IMR-90 (cell line): ENCODE measurements around the gene LYSMD4. TPM values are rescaled to one million over a fixed set of nuclear protein-coding genes. Genes with fewer than 3 reads are reported as not detected.

Experiments used
- ATAC-seq: fragments of 200-7000 bp; cut with Tn5 transposase; 2 replicates; pipeline ENCODE4 v1.9.1; 2020; ENCODE audit warnings: low read depth, mild to moderate bottlenecking, moderate library complexity
- BruUV-seq: library from RNA; stranded (reverse); fragments of 400-500 nt; replicated peaks from 2 replicates; lab custom pipeline; 2021; lab: Mats Ljungman, UMichigan
- CTCF ChIA-PET: fragments of 300-600 bp; formaldehyde crosslinking; extraction: SDS; loops from one replicate; lab custom pipeline; 2021; ENCODE audit warnings: antibody characterized with exemption; lab: Yijun Ruan, JAX
- POLR2A ChIA-PET: fragments of 300-600 bp; sonication (Branson Sonifier 250); formaldehyde crosslinking; loops from one replicate; lab custom pipeline; 2022; ENCODE audit warnings: antibody characterized with exemption; ENCODE audit not compliant: unreplicated experiment; lab: Charles Lee
- DNase-seq: peaks from one replicate; pipeline ENCODE4 v3.0.0; 2013
- H2AFZ ChIP-seq: replicated peaks from 2 replicates; pipeline ENCODE3; 2013; ENCODE audit warnings: low read length, mild to moderate bottlenecking; ENCODE audit not compliant: poor library complexity
- H2AK5ac ChIP-seq: 2 replicates; pipeline ENCODE4 v1.6.1; 2013; ENCODE audit warnings: low read depth, low read length, inconsistent platforms
- H2AK9ac ChIP-seq: replicated peaks from 2 replicates; pipeline ENCODE3; 2013; ENCODE audit warnings: mild to moderate bottlenecking, low read depth, low read length, moderate library complexity; ENCODE audit not compliant: poor library complexity
- H2BK120ac ChIP-seq: 2 replicates; pipeline ENCODE4 v1.6.1; 2013; ENCODE audit warnings: low read depth, low read length, inconsistent platforms
- H2BK15ac ChIP-seq: 3 replicates; pipeline ENCODE4 v1.6.1; 2013; ENCODE audit warnings: low read depth, low read length, inconsistent platforms
- H2BK20ac ChIP-seq: 2 replicates; pipeline ENCODE4 v1.6.1; 2013; ENCODE audit warnings: low read depth, mild to moderate bottlenecking, inconsistent platforms, low read length, moderate library complexity
- H2BK5ac ChIP-seq: 2 replicates; pipeline ENCODE4 v1.6.1; 2013; ENCODE audit warnings: mild to moderate bottlenecking, low read depth, low read length, inconsistent platforms; ENCODE audit not compliant: poor library complexity, severe bottlenecking
- H3K14ac ChIP-seq: replicated peaks from 2 replicates; pipeline ENCODE4 v1.6.1; 2013; ENCODE audit warnings: low read depth, low read length, inconsistent platforms
- H3K18ac ChIP-seq: 2 replicates; pipeline ENCODE4 v1.6.1; 2013; ENCODE audit warnings: low read depth, low read length, control low read depth
- H3K23ac ChIP-seq: 2 replicates; pipeline ENCODE4 v1.6.1; 2013; ENCODE audit warnings: low read depth, low read length, inconsistent platforms
- H3K27ac ChIP-seq: 2 replicates; pipeline ENCODE4 v1.5.1; 2013; ENCODE audit warnings: mild to moderate bottlenecking, control low read depth, low read length; ENCODE audit not compliant: insufficient read depth
- H3K27me3 ChIP-seq: 2 replicates; pipeline ENCODE4 v1.6.1; 2013; ENCODE audit warnings: low read length; ENCODE audit not compliant: control insufficient read depth, insufficient read depth
- H3K36me3 ChIP-seq: 2 replicates; pipeline ENCODE4 v1.6.1; 2013; ENCODE audit warnings: low read length, mixed read lengths; ENCODE audit not compliant: control insufficient read depth, insufficient read depth
- H3K4ac ChIP-seq: 2 replicates; pipeline ENCODE4 v1.6.1; 2013; ENCODE audit warnings: low read depth, low read length, inconsistent platforms
- H3K4me1 ChIP-seq: 2 replicates; pipeline ENCODE4 v1.6.1; 2013; ENCODE audit warnings: low read length, mixed read lengths; ENCODE audit not compliant: control insufficient read depth, insufficient read depth
- H3K4me2 ChIP-seq: 2 replicates; pipeline ENCODE4 v1.6.1; 2013; ENCODE audit warnings: low read depth, mild to moderate bottlenecking, control low read depth, low read length, moderate library complexity
- H3K4me3 ChIP-seq: 2 replicates; pipeline ENCODE4 v1.5.1; 2013; ENCODE audit warnings: low read depth, mild to moderate bottlenecking, control low read depth, low read length, moderate library complexity; ENCODE audit not compliant: insufficient read depth
- H3K56ac ChIP-seq: 2 replicates; pipeline ENCODE4 v1.6.1; 2013; ENCODE audit warnings: low read length, inconsistent platforms; ENCODE audit not compliant: insufficient read depth; ENCODE audit errors: extremely low read depth
- H3K79me1 ChIP-seq, 2 experiments: 2 replicates each; pipeline ENCODE4 v1.6.1; 2013; ENCODE audit warnings: low read length in 2 of 2, inconsistent platforms in 1 of 2, low read depth in 1 of 2
- H3K9ac ChIP-seq: 2 replicates; pipeline ENCODE4 v1.6.1; 2013; ENCODE audit warnings: low read depth, low read length, control low read depth
- H3K9me1 ChIP-seq: 2 replicates; pipeline ENCODE4 v1.6.1; 2013; ENCODE audit warnings: low read length, inconsistent platforms; ENCODE audit not compliant: insufficient read depth
- H3K9me3 ChIP-seq: 2 replicates; pipeline ENCODE4 v1.6.1; 2013; ENCODE audit warnings: low read length; ENCODE audit not compliant: control insufficient read depth, insufficient read depth
- H4K20me1 ChIP-seq: 2 replicates; pipeline ENCODE4 v1.6.1; 2013; ENCODE audit warnings: low read length, inconsistent platforms; ENCODE audit not compliant: insufficient read depth
- H4K5ac ChIP-seq: 2 replicates; pipeline ENCODE4 v1.6.1; 2013; ENCODE audit warnings: mild to moderate bottlenecking, low read depth, low read length, control low read depth
- H4K8ac ChIP-seq, 2 experiments: 2 replicates each; pipeline ENCODE4 v1.6.1; 2013; ENCODE audit warnings: low read depth in 2 of 2, low read length in 2 of 2, control low read depth in 1 of 2, inconsistent platforms in 1 of 2
- H4K91ac ChIP-seq: 2 replicates; pipeline ENCODE4 v1.6.1; 2013; ENCODE audit warnings: low read depth, low read length, inconsistent platforms; ENCODE audit not compliant: insufficient read depth
- BHLHE40 ChIP-seq: fragments of 150-350 bp; IDR thresholded peaks from 2 replicates; pipeline ENCODE4 v1.6.1; 2016; ENCODE audit warnings: mild to moderate bottlenecking, low read depth, low read length
- CEBPB ChIP-seq: IDR thresholded peaks from 2 replicates; pipeline ENCODE4 v1.6.1; 2012; ENCODE audit warnings: low read depth, low read length, improper control_type of control experiment
- CHD1 ChIP-seq: IDR thresholded peaks from 2 replicates; pipeline ENCODE4 v1.6.1; 2012; ENCODE audit warnings: low read depth, low read length, improper control_type of control experiment
- FOS ChIP-seq: fragments of 150-350 bp; IDR thresholded peaks from 2 replicates; pipeline ENCODE4 v1.6.1; 2016; ENCODE audit warnings: low read depth, low read length
- MAFK ChIP-seq: IDR thresholded peaks from 2 replicates; pipeline ENCODE4 v1.6.1; 2012; ENCODE audit warnings: low read depth, low read length, improper control_type of control experiment
- NFE2L2 ChIP-seq: fragments of 150-350 bp; IDR thresholded peaks from 2 replicates; pipeline ENCODE4 v1.6.1; 2016; ENCODE audit warnings: low read depth, mild to moderate bottlenecking, low read length
- POLR2A ChIP-seq: IDR thresholded peaks from 2 replicates; pipeline ENCODE4 v1.6.1; 2012; ENCODE audit warnings: mild to moderate bottlenecking, low read depth, low read length
- RAD21 ChIP-seq: IDR thresholded peaks from 2 replicates; pipeline ENCODE4 v1.6.1; 2012; ENCODE audit warnings: low read length, improper control_type of control experiment
- RFX5 ChIP-seq: IDR thresholded peaks from 2 replicates; pipeline ENCODE4 v1.8.0; 2012; ENCODE audit warnings: low read depth, mild to moderate bottlenecking, low read length, moderate library complexity
- SMC3 ChIP-seq: fragments of 150-350 bp; IDR thresholded peaks from 2 replicates; pipeline ENCODE4 v1.6.1; 2016; ENCODE audit warnings: low read depth, mild to moderate bottlenecking, antibody characterized with exemption, low read length, moderate library complexity
- WGBS, 2 experiments: methylation state at CpG; one replicate each; pipeline versions ENCODE4 v1.1.5 to v1.1.7; 2013; ENCODE audit warnings: missing lambda C conversion rate in 2 of 2; ENCODE audit not compliant: insufficient read length in 1 of 2; ENCODE audit errors: extremely low coverage in 2 of 2; 5-methylcytosine and 5-hydroxymethylcytosine counted together
- dilution Hi-C: fragments of 300-500 bp; cut with HindIII; formaldehyde crosslinking; loops from one replicate; pipeline ENCODE4 v1.14.3; 2018; ENCODE audit warnings: low sequenced_read_pairs; ENCODE audit not compliant: unreplicated experiment
- in situ Hi-C: fragments of 300-500 bp; cut with MboI; formaldehyde crosslinking; loops from 3 replicates; pipeline ENCODE4 v1.14.3; 2019; ENCODE audit warnings: low sequenced_read_pairs, inconsistent platforms, mixed read lengths
- intact Hi-C: fragments of 100-400 bp; cut with micrococcal nuclease; formaldehyde crosslinking; loops from 2 replicates; pipeline ENCODE4 v1.10.0; 2022
- polyA plus RNA-seq, 3 experiments: library from polyadenylated mRNA; depleted of rRNA; stranded (reverse); fragments of >200 nt; gene quantifications; 2 replicates each; pipeline ENCODE4 v1.2.3, GENCODE V29; 2012; ENCODE audit warnings: low replicate concordance in 1 of 3
- total RNA-seq: library from RNA; depleted of rRNA; stranded (reverse); fragments of >200 nt; gene quantifications from 2 replicates; pipeline ENCODE4 v1.2.3, GENCODE V29; 2012

The LYSMD4 gene
- total and polyA plus RNA-seq, 2 of the 4 experiments (the other 2 are of a cell fraction): 4.5 to 5.0 TPM

- peaks cover 5% of the 10 kb centered on the region; the same call in 1 of the 2 replicates for H3K36me3 ChIP-seq
- H4K5ac ChIP-seq: no peak overlapping the region
- H2AK9ac ChIP-seq: no peak overlapping the region
- H2BK15ac ChIP-seq: no peak overlapping the region
- dilution Hi-C loops (no loop called here), in situ Hi-C loops (no loop called here), intact Hi-C loops (no loop called here)
- no peak overlapping the region for H4K91ac ChIP-seq
- WGBS, 2 experiments: 100% methylated on average over 1 of the region's 7 CpGs; no CpG with 5 or more reads in 1 of the 2 experiments
- H2BK5ac ChIP-seq: no peak overlapping the region
- H4K8ac ChIP-seq: no peak overlapping the region
- H3K4me1 ChIP-seq: no peaks in the 10 kb centered on the region; the same call in none of the 2 replicates
- CTCF ChIA-PET: no interaction called here
- ATAC-seq (no peak), DNase-seq (no peak)
- no peak overlapping the region for H2AFZ ChIP-seq
- H3K27me3 ChIP-seq: no peaks in the 10 kb centered on the region
- no peak overlapping the region for H3K4me3 ChIP-seq
- TF ChIP-seq RAD21 (no peak), CEBPB (no peak), SMC3 (no peak), POLR2A (no peak), CHD1 (no peak), RFX5 (no peak), MAFK (no peak), FOS (no peak), BHLHE40 (no peak), NFE2L2 (no peak)
- H3K9me1 ChIP-seq: peaks cover 2% of the 10 kb centered on the region; the same call in 1 of the 2 replicates
- H3K27ac ChIP-seq: no peak overlapping the region
- H3K56ac ChIP-seq: no peak overlapping the region
- no peak overlapping the region for H2AK5ac ChIP-seq
- no TSS peak for BruUV-seq
- no peaks in the 10 kb centered on the region; the same call in 1 of the 2 replicates for H4K20me1 ChIP-seq
- no peaks in the 10 kb centered on the region; a peak in 1 of 4 replicates for H3K79me1 ChIP-seq
- H3K14ac ChIP-seq: no peak overlapping the region
- H3K23ac ChIP-seq: no peak overlapping the region
- no peaks in the 10 kb centered on the region; the same call in 1 of the 2 replicates for H3K9me3 ChIP-seq
- H2BK20ac ChIP-seq: no peak overlapping the region
- no peak overlapping the region for H3K4ac ChIP-seq
- no peak overlapping the region for H2BK120ac ChIP-seq
- H3K18ac ChIP-seq: no peak overlapping the region
- H3K4me2 ChIP-seq: no peak overlapping the region
- H3K9ac ChIP-seq: no peak overlapping the region
- POLR2A ChIA-PET: no interaction called here
Measured at GRCh38 chr15:99720533-99720932, 12.7 kb downstream of the LYSMD4 start.
